Activated T-helper 1 cell treated with anti-CD3 and anti-CD28 coated beads, Interleukin-2, amount 50 U/mL, for 16 hours (primary cell): ENCODE measurements around the gene SELENON.
A peak's percentile ranks its signal among the peaks of the same experiment; 100 is the strongest.

Experiments used
- DNase-seq, 2 donors: peaks; one replicate each; pipeline ENCODE4 v3.0.0-alpha.2; 2020; ENCODE audit warnings: low read depth in 1 of 2, low spot score in 1 of 2

Gene SELENON

DNA sequence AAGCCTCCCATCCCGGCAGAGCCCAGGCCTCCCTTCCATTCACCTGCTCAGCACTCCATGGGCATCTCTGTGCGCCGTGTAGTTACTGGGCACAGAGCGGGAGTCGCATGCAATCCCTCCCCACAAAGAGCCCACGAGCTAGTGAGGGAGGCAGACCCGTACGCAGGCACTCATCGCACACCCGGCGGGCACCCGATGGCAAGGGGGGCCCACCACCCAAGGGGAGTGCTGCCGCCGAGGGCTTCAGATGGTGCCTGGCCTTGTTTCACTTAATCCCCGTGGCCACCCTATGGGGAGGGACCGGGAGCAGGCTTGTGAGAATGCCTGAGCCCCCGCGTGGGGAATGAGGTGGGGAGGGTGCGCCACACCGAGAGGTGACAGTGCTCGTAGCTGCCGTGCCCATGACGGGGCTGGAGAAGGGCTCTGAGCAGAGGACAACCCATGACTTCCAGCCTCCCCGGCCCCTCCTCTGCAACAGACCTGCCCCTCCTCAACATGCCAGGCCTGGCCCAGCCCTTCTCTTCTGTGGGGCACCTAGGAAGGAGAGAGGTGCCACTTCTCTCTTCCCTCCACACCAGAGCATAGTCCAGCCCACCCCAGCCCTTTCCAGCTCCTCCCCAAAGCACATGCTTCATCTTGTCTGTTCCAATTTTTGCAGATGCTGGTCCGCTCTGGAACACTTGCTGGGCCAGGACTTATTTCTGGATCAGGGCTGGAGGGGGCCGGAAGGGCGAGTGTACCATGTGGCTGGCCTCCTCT, 30.2 kb upstream of the SELENON start:
- DNase-seq, result no peak

DNA sequence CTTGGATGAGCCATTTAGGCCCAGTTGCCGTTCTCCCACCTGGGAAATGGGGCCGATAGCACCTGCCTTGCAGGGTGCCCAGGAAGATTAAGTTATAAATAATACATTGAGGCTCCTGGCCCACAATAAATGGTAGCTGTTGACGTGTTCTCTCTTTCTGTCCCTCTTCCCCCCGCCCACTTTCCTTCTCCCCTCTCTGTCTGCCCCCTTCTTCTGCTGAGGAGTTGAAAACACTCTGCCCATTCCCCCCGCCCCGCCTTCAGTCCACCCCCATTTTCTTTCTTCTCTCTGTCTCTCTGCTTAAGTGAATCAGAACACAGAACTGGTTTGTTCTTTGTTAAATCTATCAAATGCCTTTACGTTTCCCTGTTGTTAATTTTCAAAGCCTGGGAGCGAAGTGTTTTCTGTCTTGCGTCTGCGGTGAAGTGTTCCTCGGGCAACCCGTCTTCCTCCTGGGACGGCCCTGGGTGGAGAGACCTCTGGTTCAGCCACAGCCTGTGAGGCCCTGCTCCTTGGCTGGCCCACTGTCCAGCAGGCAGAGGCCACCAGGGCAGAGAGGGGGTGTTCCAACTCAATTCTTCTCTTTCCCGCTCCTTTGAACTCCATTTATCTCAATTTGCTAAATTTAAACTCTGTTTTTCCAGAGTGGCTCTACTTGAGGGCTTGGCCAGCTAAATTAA, 29.3 kb upstream of the SELENON start:
- DNase-seq, result no peak

DNA sequence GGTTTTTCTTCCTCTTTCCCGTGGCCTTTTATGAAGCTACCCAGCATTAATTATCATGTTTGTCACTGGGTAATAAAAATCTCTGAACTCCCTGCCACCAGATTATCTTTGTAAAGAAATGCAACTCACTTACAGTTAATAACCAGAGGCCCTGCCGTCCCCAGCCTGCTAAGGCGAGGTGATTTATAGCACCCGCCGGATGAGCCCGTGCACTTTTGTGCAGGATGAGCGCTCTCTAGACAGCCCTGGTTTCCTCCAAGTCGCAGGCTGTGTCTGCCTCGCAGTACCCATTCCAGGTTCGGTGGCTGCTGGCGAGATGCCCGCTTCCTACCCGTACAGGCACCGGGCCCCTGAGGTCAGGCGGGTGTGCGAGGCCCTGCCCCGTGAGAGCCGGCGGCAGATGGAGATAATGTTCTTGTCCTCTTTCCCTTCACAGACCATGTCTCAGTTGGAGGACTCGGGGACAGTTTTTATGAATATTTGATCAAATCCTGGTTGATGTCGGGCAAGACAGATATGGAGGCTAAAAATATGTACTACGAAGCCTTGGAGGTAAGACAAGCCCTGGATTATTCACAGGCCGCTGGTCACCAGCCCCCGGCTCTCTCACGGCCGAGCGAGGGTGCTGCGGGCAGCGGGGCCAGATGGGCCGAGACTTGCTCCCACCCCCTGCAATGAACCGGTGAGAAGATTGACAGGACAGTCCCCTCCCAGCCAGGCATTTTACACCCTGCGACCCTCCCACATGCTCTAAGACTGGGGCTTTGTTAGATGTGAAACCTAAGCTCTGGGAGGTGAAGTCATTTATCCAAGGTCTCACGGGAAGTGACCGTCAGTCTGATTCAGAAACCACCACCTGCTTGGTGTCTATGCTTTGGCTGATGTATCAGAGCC, 28.5 kb upstream of the SELENON start:
- DNase-seq, result no peak

DNA sequence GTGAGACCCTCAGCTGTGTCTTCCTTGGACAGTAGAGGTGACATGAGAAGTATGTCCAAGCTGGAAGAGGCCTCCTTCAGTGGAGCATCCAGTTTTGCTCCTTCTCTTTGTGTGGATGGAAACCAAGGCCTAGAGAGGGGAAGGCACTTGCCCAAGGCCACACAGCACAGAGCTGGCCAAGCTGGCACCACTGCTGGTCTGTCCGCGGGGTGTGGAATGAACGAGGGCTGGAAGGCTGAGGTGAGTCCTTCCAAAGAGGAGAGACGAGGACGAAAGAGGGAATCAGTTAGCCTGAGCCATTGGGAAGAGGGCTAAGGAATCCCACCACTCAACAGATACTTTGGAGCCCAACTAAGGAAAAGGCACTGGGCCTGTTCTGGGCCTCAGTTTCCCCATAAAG, 27.8 kb upstream of the SELENON start:
- DNase-seq, result no peak

DNA sequence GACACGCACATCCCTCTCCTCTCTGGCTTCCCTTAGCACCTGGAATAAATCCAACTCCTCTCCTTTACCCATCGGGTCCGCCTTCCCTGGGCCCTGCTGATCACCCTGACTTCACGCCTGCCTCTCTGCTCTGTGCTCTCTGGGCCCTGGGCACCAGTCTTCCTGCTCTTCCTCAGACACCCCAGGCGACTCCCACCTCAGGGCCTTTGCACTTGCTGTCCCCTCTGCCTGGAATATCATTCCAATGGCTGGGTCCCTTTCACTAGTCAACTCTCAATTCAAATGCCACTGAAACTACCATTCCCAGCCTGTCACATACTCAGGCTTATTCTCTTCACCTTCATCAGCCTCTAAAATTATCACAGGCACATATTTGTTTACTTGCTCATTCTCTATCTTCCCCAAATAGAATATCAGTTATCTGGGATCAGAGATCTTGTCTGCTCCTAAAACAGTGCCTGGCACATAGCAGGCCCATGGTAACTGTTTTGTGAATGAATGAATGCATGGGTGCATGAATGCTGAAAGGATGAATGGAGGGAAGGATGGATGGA, 27.2 kb upstream of the SELENON start:
- DNase-seq, result no peak

DNA sequence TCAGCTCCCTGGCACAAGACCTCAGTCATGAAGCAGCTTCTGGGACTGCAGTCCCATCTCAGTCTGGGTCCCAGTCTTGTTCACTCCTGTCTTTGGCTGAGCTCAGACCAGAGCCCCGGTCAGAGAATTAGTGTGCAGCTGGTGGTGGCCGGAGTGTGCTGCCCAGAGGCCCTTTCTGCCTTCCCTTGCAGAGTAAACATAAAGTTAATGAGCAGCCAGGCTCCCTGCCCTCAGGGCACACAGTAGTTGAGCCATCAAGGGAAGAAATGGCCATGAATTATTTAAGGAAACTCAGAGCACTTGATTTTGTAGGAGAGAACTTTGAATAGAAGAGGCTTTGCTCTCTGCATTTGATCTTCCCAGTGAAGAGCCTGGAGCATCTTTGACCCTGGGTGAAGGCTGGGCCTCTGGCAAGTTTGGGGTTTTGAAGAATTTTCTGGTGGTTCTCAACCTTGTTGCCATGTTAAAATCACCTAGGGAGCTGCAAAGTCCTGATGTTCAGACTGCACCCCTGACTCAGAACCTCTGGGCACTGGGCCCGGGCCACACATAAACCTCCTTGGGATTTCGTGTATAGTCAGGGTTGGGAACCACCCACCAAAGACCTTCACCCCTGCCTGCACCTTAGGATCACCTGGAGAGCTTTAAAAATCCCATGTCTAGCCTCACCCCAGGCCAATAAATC, 26.4 kb upstream of the SELENON start:
- DNase-seq, result no peak

DNA sequence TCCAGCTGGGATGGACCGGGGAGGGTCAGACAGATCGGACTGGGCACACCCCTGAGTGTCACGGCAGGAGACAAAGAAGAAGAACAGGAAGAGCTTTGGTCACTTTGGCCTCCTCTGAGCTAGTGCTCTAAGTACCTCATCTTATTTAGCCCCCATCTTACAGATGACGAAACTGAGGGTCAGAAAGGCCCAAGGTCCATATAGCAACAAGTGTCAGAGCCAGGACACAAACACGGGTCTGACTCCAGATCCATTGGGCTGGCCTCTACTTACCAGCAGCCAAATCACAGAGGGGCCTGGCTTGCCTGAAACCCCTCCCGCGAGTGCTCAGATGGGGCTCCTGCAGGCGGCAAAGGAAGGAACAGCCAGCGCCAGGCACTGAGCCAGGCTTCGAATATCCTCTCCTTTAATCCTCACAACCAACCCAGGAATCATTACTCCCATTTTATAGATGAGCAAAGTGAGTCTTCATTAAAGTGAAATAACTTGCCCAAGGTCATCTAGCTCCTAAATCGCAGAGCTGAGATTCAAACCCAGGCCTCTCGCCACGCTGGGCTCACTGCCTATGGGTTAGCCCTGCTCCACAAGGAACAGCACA, 25.7 kb upstream of the SELENON start:
- no peak for DNase-seq

DNA sequence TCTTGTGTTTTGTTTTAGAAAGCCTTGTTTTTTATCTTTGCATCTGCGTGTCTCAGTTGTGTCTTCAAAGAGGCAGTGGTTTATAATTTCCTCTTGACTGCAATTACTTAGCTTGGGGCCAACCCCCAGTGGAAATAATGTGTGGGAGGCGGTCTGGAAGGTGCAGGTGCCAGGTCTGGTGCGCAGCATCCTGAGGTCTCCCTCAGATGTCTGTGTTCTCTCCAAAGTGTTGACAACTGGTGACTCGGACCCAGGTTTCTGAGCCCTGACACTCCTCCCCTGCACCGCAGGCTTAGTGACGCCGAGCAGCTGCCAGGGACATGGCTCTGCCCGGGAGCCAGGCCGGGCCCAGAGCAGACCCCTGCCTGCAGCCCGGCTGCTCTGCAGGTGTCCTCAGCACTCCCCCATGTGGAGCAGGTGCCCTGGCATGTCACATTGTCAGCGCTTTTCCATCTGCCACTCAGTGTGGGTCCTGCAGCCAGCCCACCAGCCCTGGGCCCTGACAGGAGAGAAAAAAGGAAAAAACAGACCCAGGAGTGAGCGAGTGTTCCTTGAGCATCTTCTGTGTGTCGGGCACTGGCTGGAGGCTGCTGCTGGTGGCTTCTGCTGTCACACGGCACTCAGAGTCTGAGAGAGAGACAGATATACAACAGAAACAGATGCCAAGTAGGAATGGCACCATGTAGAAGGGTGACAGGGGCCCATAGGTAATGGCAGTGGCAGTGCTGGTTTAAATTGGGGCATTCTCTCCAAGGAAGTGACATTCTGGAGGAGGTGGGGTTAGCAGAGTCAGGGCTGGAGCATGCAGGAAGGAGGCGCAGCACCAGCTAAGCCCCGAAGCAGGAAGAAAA, 24.8 kb upstream of the SELENON start:
- peak; percentile 58 to 65 for DNase-seq

DNA sequence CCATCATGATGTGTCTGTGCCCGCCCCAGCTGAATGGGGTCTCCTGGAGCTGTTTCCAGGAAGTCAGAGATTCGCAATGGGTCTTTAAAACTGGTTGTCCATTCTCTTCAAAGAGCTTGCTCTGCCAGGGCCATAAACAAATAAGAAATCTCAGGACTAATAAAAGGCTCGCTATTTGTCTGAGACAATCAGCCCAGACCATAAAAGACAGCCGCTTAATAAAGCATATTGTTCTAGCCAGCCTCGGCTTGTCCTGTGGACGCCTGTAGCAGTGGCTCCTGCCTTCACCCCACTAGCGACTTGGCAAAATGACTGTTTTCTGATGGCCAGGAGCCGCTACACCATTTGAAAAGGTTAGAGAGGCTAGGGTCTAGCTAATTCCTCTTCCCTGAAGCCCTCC, 20.6 kb upstream of the SELENON start:
- no peak for DNase-seq

DNA sequence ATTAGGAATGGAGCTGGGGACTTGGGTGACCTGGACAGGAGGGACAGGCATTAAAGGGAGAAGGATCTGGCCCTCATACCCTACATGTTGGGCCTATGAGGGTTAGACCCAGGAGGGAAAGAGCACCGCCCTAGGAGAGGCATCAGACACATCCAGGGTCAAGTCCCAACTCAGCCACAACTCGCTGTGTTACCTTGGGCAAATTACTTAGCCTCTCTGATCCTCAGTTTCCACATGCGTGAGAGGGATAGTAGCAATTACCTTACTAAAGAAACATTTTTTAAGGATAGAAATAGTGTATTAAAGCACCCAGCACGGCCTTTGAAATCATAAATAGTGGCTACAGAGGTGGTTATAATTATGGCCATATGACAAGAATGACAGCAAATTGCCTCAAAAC, 20.1 kb upstream of the SELENON start:
- DNase-seq, result no peak

DNA sequence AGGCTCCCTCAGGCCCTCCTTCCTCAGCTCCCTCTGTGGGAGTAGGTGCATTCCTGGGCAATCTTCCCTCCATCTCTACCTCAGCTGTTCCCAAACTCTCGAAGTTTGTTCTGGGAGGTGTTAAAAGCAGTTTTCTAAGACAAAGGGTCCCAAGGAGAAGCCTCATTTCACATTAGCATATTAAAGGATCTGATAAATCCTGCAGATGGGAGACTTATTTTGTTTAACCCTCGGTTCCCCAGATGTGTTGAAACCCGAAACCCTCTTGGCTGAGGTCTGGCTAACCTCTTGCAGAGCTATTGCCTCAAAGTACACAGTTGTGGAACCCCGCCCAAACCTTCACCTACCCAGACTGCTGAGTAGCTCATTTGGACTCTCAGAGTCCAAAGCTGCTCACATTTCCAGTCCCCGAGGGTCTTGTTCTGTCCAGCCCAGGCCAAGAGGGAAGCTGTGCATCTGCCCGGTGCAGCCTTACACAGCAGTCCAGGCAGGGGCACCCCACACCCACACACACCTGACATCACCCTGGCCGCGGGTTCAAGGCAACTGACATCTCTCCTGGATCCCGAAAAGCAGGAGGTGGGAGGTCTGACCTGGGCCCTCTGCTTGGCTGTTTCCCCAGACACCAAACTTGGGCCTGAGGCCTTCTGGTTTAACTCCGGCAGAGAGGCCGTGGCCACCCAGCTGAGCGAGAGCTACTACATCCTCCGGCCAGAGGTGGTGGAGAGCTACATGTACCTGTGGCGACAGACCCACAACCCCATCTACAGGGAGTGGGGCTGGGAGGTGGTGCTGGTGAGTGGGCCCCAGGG, 19.5 kb upstream of the SELENON start:
- no peak for DNase-seq

DNA sequence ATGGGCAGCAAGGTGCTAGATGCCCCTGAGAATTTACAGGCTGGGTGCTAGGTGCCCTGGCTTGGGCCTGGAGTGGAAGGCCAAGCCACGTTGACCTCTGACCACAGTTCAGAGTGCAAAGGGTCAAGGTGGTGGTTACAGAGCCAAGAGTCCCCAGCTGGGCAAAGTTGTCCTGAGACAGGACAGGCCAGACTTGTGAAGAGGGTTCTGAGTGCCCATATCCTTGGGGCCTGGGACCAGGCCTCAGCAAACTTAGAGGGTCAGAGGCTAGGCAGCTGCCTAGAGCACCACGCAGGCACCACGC, 18.9 kb upstream of the SELENON start:
- no peak for DNase-seq

DNA sequence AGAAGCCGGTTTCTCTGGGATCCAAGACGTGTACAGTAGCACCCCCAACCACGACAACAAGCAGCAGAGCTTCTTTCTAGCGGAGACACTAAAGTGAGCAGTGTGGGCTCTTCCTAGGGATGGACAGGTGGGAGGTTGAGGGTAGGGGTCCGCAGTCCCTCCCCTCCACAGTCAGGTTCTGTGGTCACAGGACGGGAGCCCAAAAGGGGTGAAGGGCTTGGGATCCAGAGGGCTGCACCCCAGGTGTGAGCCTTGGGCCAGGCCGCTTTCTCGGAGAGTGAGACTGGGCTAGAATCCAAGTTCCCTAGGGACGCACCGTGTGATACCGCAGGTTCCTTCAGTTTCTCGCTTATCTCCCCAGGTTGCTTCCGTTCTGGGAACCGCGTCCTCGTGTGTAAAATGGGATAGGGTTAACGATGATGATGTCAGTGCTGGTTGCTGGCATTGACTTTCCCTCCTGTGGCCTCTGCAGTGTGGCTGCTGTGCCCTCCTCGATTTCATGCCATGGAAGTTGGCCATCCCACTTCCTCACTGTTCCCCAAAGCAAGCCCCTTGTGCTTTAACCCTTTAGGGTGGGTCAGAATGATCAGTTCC, 17.3 kb upstream of the SELENON start:
- no peak for DNase-seq

DNA sequence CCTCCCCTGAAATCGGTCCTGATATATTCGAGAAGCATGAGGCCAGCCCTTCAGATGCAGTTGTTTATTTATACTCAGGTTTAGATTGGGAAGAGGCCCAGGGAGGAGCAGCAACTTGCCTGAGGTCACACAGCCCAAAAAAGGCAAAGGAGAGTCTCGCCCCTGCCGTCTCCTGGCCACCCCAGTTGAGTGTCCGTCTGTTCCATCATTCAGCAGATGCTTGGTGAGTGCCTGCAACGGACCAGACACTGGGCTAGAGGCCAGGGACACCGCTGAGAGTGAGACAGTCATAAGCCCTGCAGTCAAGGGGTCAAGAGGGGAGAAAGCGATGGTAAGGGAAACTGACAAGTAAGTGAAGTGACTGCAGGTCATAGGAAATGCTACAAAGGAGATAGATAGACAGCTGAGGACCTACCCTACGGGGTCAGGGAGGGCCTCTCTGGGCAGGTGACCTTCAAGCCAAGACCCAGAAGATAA, 15.4 kb upstream of the SELENON start:
- no peak for DNase-seq

DNA sequence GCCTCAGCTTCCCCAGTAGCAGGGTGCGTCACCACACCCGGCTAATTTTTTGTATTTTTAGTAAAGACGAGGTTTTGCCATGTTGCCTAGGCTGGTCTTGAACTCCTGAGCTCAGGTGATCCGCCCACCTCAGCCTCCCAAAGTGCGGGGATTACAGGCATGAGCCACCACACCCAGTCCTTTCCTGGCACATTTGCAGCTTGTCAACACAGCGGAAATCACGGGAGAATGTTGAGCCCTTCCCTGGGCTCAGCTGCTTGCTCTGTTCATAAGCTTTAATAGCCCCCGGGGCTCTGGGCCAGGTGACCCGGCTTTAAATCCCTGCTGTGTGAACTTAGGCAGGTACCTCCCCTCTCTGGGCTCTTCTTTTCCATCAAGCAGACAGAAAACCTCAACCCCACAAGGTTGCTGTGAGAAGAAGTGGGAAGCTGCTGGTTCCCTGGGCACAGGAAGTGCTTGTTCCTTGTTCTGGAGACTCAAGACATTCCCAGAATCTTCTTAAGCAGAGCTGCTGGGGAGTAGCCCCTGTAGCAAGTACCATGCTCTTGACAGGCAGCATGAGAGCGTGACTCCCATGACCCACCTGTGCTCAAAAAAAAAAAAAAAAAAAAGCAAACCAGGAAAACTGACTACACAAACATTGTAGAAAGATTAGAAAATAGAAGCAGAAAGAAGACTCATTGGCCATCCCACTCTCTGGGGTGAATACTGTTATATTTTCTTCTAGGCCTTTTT, 14.5 kb upstream of the SELENON start:
- no peak for DNase-seq

DNA sequence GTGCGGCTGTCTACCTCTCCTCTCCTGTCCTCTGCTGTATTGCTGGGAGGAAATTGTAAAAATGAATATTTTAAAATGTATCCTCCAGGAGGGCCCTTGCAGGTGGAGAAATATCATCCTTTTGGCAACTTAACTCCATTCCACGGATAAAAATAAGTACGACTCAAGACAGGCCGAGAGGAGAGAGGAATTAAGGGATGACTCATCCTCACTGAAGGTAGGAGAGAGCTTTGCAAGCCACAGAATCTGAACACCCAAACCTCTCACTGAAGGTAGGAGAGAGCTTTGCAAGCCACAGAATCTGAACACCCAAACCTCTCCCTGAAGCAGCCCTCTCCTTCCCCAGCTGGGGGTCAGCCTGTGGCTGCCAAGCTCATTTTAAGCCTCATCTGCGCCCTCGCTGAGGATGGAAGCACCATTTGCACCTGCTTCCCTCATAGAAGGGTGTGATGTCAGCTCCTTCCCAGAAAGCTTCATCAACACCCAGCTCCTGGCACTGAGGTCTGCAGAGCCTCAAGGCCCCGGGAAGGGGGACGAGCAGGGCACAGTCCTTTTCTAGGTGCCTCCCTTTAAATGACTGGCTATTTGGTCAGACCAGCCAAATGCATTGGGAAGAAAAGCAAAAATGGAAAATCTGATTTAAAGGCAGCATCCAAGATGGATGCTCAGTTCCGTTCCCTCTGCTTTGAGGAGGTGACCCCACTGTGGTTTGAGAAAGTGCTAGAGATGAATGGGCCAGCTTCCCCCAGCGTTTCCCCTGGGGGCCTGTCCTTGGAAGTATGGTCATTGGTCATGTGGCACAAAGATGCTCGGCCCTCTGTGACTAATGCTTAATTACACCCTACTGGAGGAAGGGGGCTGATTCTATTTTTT, 12.9 kb upstream of the SELENON start:
- no peak for DNase-seq

DNA sequence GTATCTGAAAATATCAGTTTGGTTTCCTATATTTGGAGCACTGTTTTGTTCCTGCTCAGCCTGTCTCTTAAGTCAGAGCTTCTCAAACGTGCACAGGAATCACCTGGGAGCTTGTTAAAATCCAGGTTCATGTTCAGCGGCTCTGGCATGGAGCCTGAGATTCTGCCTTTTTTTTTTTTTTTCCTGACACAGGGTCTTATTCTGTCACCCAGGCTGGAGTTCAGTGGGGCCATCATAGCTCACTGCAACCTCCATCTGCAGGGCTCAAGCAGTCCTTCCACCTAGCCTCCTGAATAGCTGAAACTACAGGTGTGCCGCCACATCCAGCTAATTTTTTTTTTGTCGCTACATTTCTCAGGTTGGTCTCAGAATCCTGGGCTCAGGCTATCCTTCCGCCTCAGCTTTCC, 12.2 kb upstream of the SELENON start:
- no peak for DNase-seq
